B cell (primary cell): ENCODE results near the gene CD79A. TPM values are rescaled to one million over a fixed set of nuclear protein-coding genes. Genes with fewer than 3 reads are reported as not detected.

Experiments
- ATAC-seq: fragments of 200-7000 bp; cut with Tn5 transposase; one replicate; pipeline ENCODE4 v1.10.0; 2021; ENCODE audit warnings: low read depth, mild to moderate bottlenecking, moderate number of reproducible peaks, moderate library complexity
- CTCF ChIA-PET: fragments of 350-600 bp; sonication (Branson Sonifier 250); formaldehyde crosslinking; loops from one replicate; lab custom pipeline; 2021; ENCODE audit warnings: antibody characterized with exemption, inconsistent platforms; lab: Charles Lee
- POLR2A ChIA-PET: fragments of 350-600 bp; sonication (Branson Sonifier 250); formaldehyde crosslinking; loops from one replicate; lab custom pipeline; 2021; ENCODE audit warnings: antibody characterized with exemption; lab: Charles Lee
- DNase-seq: peaks from one replicate; pipeline ENCODE4 v3.0.0; 2013
- H2AFZ ChIP-seq: 2 replicates; pipeline ENCODE4 v1.6.1; 2012; ENCODE audit warnings: mild to moderate bottlenecking, low read depth, low read length; ENCODE audit not compliant: insufficient read depth, poor library complexity, severe bottlenecking
- H3K27ac ChIP-seq, 2 donors: 1 replicate in 1 of 2; 2 replicates in 1 of 2; pipeline ENCODE4 v1.5.1; 2012 to 2013; ENCODE audit warnings: low read length in 2 of 2, mild to moderate bottlenecking in 2 of 2, moderate library complexity in 1 of 2
- H3K27me3 ChIP-seq, 4 experiments: fragments of 200-600 bp in 1 of 4; sonication (generic) in 1 of 4; replicated peaks in 1 of 4; 1 replicate in 2 of 4; 2 replicates in 2 of 4; pipeline versions ENCODE4 v1.6.1 to v1.7.0; 2013 to 2016; ENCODE audit warnings: low read length in 3 of 4, mild to moderate bottlenecking in 2 of 4, mixed read lengths in 1 of 4, moderate library complexity in 1 of 4; ENCODE audit not compliant: insufficient read depth in 4 of 4, control insufficient read depth in 3 of 4; ENCODE audit errors: control extremely low read depth in 1 of 4
- H3K36me3 ChIP-seq, 2 experiments: replicated peaks in 1 of 2; 1 replicate in 1 of 2; 2 replicates in 1 of 2; pipeline versions ENCODE4 v1.6.1 to v1.7.1; 2013; ENCODE audit warnings: low read length in 1 of 2; ENCODE audit not compliant: insufficient read depth in 2 of 2, control insufficient read depth in 1 of 2; ENCODE audit errors: control extremely low read depth in 1 of 2, extremely low read depth in 1 of 2
- H3K4me1 ChIP-seq, 2 donors: fragments of 200-600 bp in 1 of 2; sonication (generic) in 1 of 2; 1 replicate in 1 of 2; 2 replicates in 1 of 2; pipeline versions ENCODE4 v1.5.1 to v1.6.1; 2013 to 2017; ENCODE audit warnings: low read length in 2 of 2; ENCODE audit not compliant: control insufficient read depth in 2 of 2, insufficient read depth in 2 of 2
- H3K4me2 ChIP-seq: replicated peaks from 2 replicates; pipeline ENCODE3; 2012; ENCODE audit warnings: mild to moderate bottlenecking, low read depth, low read length; ENCODE audit not compliant: poor library complexity, severe bottlenecking
- H3K4me3 ChIP-seq, 5 experiments: fragments of 200-600 bp in 1 of 5; sonication (generic) in 1 of 5; 1 replicate in 3 of 5; 2 replicates in 2 of 5; pipeline versions ENCODE4 v1.5.1 to v1.7.0; 2011 to 2016; ENCODE audit warnings: low read length in 4 of 5, mild to moderate bottlenecking in 4 of 5, low read depth in 2 of 5, control low read depth in 1 of 5, moderate library complexity in 1 of 5; ENCODE audit not compliant: insufficient read depth in 1 of 5; ENCODE audit errors: control extremely low read depth in 1 of 5, extremely low read depth in 1 of 5
- H3K79me2 ChIP-seq: fragments of 200-600 bp; sonication (generic); one replicate; pipeline ENCODE4 v1.6.0; 2016; ENCODE audit warnings: low read length; ENCODE audit not compliant: control insufficient read depth, insufficient read depth
- H3K9ac ChIP-seq: fragments of 200-600 bp; sonication (generic); 2 replicates; pipeline ENCODE4 v1.6.1; 2017; ENCODE audit warnings: mild to moderate bottlenecking, low read length, moderate library complexity
- H3K9me3 ChIP-seq, 3 donors: one replicate each; pipeline versions ENCODE4 v1.6.1 to v1.7.1; 2013; ENCODE audit warnings: low read length in 2 of 3; ENCODE audit not compliant: control insufficient read depth in 2 of 3, insufficient read depth in 1 of 3; ENCODE audit errors: control extremely low read depth in 1 of 3
- H4K20me1 ChIP-seq: 2 replicates; pipeline ENCODE4 v1.6.0; 2012; ENCODE audit warnings: mild to moderate bottlenecking, low read length; ENCODE audit not compliant: insufficient read depth, control insufficient read depth, poor library complexity, severe bottlenecking
- H3K27ac Mint-ChIP-seq: one replicate; pipeline ENCODE4 v1.8.0; 2021; ENCODE audit warnings: mixed read lengths
- H3K27me3 Mint-ChIP-seq: one replicate; pipeline ENCODE4 v1.8.0; 2021; ENCODE audit warnings: mixed read lengths
- H3K4me1 Mint-ChIP-seq: one replicate; pipeline ENCODE4 v1.8.0; 2021; ENCODE audit warnings: mixed read lengths
- H3K4me3 Mint-ChIP-seq: one replicate; pipeline ENCODE4 v1.8.0; 2021; ENCODE audit warnings: mixed read lengths
- H3K9me3 Mint-ChIP-seq: one replicate; pipeline ENCODE4 v1.8.0; 2022; ENCODE audit warnings: mixed read lengths; ENCODE audit not compliant: insufficient read depth
- CTCF ChIP-seq: fragments of 200-600 bp; IDR thresholded peaks from one replicate; pipeline ENCODE4 v1.8.0; 2022; ENCODE audit warnings: antibody characterized with exemption, mild to moderate bottlenecking
- EZH2 ChIP-seq: IDR thresholded peaks from 2 replicates; pipeline ENCODE4 v1.6.1; 2012; ENCODE audit warnings: borderline replicate concordance, low read depth, mild to moderate bottlenecking, moderate library complexity, low read length; ENCODE audit not compliant: insufficient read depth, poor library complexity, severe bottlenecking
- WGBS: methylation state at CpG from one replicate; pipeline ENCODE4 v1.1.5; 2013; ENCODE audit warnings: missing lambda C conversion rate; ENCODE audit not compliant: insufficient coverage; 5-methylcytosine and 5-hydroxymethylcytosine counted together
- intact Hi-C: fragments of 100-400 bp; cut with micrococcal nuclease; formaldehyde crosslinking; loops from one replicate; pipeline ENCODE4 v1.10.0; 2022
- polyA plus RNA-seq: library from polyadenylated mRNA; depleted of rRNA; stranded (reverse); fragments of >200 nt; gene quantifications from 2 replicates; pipeline ENCODE4 v1.2.3, GENCODE V29; 2012
- total RNA-seq, 2 donors: library from RNA; stranded (reverse); fragments of 120-200 nt in 1 of 2; gene quantifications; 1 replicate in 1 of 2; 2 replicates in 1 of 2; pipeline versions ENCODE4 v1.2.3 to v1.2.4, GENCODE V29; 2013 to 2022

Gene CD79A
- total and polyA plus RNA-seq, 2 donors (not counting 1 experiment from before 2014, with no cell fraction given), result 1,280 to 1,471 TPM

GRCh38 chr19:41847351-41848105, 29.6 kb upstream of the CD79A start:
- Mint-ChIP-seq H3K9me3 (no peaks in the 10 kb centered on the region), H3K27me3 (peaks cover 8% of the 10 kb centered on the region), H3K4me1 (no peaks in the 10 kb centered on the region), H3K27ac (no peak overlapping the region), H3K4me3 (no peak overlapping the region)
- intact Hi-C loops, result no loop called here
- ChIA-PET POLR2A (no interaction called here), CTCF (interaction anchor here (1.5 kb wide), 1 partner anchor 8 kb away, joined by 4 read pairs; no protein-coding TSS in a partner anchor)
- 94% methylated on average over 12 of the region's 19 CpGs for WGBS
- H3K27me3 ChIP-seq, result no peaks in the 10 kb centered on the region
- no peak overlapping the region for H3K4me3 ChIP-seq
- ATAC-seq (no peak), DNase-seq (no peak)
- TF ChIP-seq CTCF, result no peak
- no peak for TF ChIP-seq EZH2
- no peak overlapping the region for H3K9ac ChIP-seq
- H4K20me1 ChIP-seq, result no peaks in the 10 kb centered on the region
- H2AFZ ChIP-seq, result no peak overlapping the region
- H3K4me1 ChIP-seq, result no peaks in the 10 kb centered on the region
- H3K27ac ChIP-seq, result no peak overlapping the region
- H3K9me3 ChIP-seq, result peaks cover 0 to 9% (median 0%) of the 10 kb centered on the region in 3 donors
- no peaks in the 10 kb centered on the region for H3K79me2 ChIP-seq
- no peaks in the 10 kb centered on the region for H3K36me3 ChIP-seq
- H3K4me2 ChIP-seq, result no peak overlapping the region

- DNase-seq, result no peak
- TF ChIP-seq CTCF (no peak), EZH2 (no peak)
- H3K4me1 Mint-ChIP-seq, result no peaks in the 10 kb centered on the region
- 84% methylated on average over 5 of the region's 6 CpGs for WGBS
- no peak for ATAC-seq
- POLR2A ChIA-PET, result no interaction called here
- no peak overlapping the region for H3K4me3 Mint-ChIP-seq
- H3K27ac Mint-ChIP-seq, result no peak overlapping the region
- Histone ChIP-seq H3K27ac (no peak overlapping the region), H3K9me3 (peaks cover 0 to 9% (median 0%) of the 10 kb centered on the region in 3 donors), H2AFZ (no peak overlapping the region), H4K20me1 (no peaks in the 10 kb centered on the region), H3K4me2 (no peak overlapping the region), H3K27me3 (no peaks in the 10 kb centered on the region), H3K79me2 (no peaks in the 10 kb centered on the region), H3K4me3 (no peak overlapping the region), H3K9ac (no peak overlapping the region), H3K36me3 (no peaks in the 10 kb centered on the region), H3K4me1 (no peaks in the 10 kb centered on the region)
- peaks cover 8% of the 10 kb centered on the region for H3K27me3 Mint-ChIP-seq
- intact Hi-C loops, result no loop called here
- no peaks in the 10 kb centered on the region for H3K9me3 Mint-ChIP-seq
- CTCF ChIA-PET, result interaction anchor here (0.9 to 1.5 kb wide), 3 partner anchors 10 to 55 kb away, joined by 3 to 5 read pairs (median 4); partner anchors contain the start of gene RPS19
These were observed 28.4 kb upstream of the CD79A start for GRCh38 chr19:41848666-41849065.
